Measurements from ENCODE around the gene TNIP2.

TNIP2 gene
- 25.8 to 90.9 (median 53.4) reads per million in 17 experiments for total RNA-seq

GRCh38 chr4:2755821-2756690 lies at the start of gene TNIP2:
Gene TNIP2, minus strand, starts transcription at chr4:2756336. Its CDS starts 47 bp downstream, at chr4:2756289.
- peak; percentile 81 to 95 (median 88) for DNase-seq

DNA sequence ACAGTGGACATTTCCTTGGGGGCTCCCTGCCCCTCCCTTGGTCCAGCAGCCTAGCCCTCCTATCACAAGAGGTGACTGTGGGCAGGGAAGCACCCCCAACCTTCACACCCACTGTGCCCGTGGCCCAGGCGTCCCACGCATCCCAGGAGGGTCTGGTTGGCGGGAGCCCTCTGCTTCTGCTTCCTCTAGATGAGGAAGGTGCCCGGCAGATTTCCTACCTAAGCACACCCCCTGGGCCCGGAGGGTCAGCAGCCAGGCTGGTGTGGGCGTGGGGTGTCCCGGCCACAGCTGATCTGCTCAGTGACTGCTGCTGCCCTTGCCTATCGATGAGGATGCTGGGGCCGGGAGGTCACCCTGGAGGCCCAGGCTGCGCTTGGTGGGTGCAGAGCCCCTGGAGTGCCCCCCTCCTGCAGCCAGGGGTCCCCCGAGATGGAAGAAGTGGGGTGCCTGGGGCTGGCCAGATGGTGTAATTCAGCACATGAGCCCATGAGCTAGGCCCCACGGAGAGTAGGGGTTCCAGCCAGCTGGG lies 48.9 kb upstream of the TNIP2 start:
- DNase-seq, result peak in 2 of 4 experiments; percentile 67 to 72

DNA sequence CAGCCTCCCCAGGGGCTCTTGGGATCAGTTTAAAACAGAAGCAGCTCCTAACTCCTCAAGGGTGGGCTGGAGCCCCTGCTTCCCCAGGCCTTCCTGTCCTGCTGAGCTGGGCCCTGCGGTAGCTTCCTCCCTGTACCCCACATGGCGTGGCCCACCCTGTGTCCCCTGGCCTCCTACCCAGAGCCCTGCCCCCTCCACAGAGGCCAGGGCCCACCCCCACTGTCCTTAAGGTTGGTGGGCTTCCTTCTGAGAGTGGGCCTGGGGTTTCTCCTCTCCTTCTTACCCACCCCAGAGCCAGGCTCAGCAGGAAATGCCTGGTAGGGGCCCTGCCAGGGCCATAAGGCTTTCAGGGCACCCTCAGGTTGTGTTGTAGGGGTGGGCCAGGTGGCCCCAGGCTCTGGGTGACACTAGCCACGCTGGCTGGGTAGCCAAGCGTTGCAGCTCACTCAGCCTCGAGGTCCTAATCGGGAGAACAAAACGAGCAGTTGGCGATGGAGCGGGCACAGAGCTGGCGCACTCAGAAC lies 48.4 kb upstream of the TNIP2 start:
- DNase-seq, result peak in 1 of 4 experiments; percentile 20

DNA sequence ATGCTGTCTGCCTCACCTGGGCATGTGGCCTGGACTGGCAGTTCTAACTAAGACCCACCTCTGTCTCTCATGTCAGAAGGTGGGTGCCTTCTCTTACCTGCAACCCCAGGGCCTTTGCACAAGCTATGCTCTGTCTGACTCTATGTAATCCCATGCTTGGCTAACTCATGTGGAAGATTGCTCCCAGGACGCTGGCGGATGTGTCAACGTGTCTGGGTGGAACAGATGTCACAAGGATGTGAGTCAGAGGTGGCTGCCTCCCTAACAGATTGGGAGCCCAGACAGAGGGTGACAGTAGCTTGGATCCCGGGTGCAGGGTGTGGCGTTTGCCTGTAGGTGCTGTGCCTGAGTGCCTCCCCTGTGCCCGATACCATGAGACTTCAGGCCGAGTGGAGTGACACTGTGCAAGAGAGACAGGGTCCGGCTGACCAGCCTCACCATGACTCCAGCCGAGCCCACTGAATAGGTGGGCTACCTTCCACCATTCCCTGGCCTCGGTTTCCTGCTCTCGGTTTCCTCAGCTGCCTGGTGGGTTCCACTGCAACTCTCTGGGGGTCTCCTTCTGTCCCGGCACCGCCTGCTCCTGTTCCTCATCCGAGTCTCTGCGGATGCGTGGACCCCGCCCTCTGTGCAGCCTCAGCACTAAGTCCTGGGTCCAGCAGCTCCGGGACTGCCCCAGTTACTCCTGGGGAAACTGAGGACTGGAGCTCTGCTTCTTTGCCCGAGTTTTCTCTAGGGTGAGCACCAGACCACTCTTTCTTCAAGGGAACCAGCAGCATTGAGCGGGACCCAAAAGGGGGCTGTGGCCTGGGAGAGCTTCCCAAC lies 47.7 kb upstream of the TNIP2 start:
- peak; percentile 92 to 96 (median 94) for DNase-seq

DNA sequence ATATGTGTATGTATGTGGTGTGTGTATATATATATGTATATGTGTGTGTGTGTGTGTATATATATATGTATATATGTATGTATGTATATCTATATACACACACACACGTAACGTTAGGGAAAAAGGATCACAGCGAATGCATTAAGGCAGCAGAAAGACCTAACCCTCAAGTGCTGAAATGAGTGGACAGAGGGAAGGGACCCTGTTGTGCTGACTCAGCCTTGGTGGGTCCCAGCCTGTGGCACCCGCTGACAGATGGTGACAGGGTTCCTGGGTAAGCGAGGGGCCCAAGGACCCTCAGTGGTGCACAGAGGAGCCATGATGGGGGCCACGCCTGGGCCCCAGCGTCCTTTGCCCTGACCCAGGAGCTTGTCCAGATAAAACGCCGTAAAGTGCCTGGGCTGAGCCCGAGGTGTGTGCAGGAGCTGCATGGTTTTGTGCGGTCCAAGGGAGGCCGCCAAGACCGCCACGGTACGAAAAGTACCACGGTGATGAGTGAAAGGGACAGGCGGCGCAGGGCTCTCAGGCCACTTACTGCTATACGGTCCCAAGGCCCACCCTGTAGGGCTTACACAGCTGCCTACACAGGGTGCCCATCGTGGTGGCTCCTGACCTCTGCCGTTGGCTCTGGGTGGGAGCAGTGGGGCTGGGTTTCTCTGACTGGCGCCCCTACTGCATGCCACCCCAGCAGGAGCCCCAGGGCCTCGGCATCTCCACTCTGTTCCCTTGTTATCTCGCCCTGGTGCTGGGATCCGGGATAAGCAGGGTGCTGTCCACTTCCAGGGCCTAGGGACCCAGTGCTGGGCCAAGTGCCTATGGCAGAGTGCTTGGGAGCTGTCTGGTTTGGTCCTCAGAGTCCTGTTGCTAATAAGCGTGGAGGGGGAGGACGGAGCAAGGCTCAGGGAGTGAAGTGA lies 46.7 kb upstream of the TNIP2 start:
- DNase-seq, result peak in 3 of 4 experiments; percentile 0 to 27 (median 3)

DNA sequence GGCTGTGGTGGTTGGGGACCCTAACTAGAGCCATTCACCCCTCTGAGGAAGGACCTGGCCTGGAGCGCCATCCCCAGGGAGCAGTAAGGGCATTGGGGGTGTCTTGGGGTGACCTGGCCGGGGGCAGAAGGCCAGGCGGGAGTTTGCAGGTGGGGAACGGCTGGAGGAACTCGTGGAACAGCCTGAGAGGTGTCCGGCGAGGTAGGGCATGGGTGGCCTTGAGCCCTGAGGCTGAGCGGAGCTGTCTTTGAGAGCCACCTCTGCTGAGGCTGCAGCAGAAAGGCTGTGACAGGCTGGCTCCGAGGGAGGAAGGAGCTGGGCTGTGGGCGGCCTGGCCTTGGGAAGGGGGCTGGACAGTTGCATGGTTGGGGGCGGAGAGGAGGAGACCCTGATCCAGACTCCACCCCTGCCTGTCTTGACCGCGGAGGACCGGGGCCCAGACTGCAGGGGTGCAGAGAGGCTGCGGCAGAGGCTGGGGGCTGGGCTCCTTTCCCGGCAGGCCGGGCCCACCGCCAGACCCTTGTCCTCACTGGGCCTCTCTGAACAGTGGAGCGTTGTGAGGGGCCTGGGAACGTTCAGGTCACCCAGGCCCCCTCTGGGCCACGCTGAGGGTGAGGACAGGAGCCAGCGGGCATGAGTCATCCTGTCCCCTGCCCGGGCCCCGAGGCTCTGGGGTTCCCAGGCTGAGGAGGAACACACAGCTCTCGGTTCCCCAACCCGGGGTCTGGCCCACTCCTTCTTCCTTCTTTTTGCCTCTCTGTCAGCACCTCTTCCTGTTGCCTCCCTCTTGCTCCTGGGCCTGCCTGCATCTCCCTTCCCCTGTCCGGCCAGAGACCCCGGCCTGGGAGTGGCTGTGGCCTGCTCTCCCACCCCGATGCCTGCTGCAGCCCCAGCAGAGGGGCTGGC lies 44.8 kb upstream of the TNIP2 start:
- peak; percentile 95 to 98 (median 97) for DNase-seq

GRCh38 chr4:2799971-2800690 lies 44.0 kb upstream of the TNIP2 start:
- peak in 3 of 4 experiments; percentile 60 to 73 (median 64) for DNase-seq

DNA sequence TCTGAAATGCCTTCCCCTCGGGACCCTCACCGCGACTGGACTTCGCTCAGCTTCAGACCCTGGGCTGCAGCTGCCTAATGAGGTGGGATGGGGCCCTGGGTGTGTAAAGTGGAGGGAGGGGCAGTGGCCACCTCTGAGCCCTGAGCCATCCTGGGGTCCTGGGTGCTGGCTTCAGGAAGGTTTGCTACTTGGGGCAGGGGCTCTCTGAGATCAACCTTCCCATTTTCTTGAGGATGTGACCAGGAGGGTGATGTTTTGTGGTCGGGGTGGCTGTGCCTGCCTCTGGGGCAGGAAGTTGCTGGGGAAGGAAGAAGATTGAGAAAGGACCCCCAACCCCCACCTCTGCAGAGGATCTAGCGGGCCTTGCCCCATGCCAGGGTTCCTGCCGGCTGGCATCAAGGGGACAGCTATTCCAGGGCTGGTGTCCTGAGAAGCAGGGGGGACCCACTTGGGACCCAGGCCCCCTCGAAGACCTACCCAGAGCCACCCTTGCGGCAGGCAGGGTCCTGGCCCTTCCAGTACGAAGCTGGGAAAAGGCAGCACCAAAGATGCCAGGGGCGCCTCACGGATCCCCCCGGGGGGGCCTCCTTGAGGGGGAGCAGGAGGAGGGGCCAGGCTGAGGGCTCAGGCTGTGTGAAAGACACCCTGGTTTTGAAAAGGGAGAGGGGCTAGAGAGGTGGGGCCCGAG lies 43.2 kb upstream of the TNIP2 start:
- DNase-seq, result peak; percentile 68 to 84 (median 82)

DNA sequence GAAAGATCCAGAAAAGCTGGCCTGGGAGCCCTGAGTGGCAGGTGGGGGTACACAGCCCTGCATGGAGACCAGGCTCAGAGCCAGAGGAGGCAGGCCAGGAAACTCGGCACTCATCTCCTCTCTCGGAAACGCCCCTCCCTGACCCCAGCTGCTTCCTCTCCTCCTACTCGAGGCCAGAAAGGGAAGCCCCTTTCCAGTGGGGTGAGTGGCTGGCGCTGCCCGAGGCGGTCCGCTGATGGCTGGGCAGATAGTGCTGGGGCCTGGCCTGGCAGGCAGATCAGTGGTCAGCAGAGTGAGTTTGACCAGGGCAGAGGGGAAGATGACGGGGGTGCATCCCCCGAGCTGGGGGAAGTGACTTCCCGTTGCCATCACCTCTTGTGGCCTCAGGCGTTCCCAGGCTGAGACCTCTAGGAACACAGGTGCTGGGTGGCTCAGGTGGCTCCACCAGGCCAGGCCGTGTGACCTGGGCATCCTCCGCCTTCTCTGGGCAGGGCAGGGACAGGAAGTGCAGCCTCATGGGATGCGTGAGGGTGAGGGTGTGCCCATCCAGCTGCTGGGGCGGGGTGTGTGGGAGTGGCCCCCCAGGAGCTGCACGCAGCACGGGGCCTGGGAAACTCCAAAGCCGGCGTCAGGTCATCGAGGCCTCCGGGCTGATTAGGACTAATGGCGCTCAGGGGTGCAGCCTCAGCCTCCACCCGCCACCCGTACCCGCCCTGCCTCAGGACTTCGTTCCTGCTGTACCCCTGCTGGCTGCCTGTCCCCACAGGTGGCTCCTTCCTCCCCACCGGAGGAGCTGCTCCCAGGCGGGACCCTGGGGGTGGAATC lies 42.5 kb upstream of the TNIP2 start:
- peak; percentile 91 to 97 (median 94) for DNase-seq

- DNase-seq, result peak in 2 of 4 experiments; percentile 36 to 48
Observed at GRCh38 chr4:2797545-2798305, 41.6 kb upstream of the TNIP2 start.

- DNase-seq, result peak in 1 of 4 experiments; percentile 2
Observed at GRCh38 chr4:2796849-2797544, 40.9 kb upstream of the TNIP2 start.

DNA sequence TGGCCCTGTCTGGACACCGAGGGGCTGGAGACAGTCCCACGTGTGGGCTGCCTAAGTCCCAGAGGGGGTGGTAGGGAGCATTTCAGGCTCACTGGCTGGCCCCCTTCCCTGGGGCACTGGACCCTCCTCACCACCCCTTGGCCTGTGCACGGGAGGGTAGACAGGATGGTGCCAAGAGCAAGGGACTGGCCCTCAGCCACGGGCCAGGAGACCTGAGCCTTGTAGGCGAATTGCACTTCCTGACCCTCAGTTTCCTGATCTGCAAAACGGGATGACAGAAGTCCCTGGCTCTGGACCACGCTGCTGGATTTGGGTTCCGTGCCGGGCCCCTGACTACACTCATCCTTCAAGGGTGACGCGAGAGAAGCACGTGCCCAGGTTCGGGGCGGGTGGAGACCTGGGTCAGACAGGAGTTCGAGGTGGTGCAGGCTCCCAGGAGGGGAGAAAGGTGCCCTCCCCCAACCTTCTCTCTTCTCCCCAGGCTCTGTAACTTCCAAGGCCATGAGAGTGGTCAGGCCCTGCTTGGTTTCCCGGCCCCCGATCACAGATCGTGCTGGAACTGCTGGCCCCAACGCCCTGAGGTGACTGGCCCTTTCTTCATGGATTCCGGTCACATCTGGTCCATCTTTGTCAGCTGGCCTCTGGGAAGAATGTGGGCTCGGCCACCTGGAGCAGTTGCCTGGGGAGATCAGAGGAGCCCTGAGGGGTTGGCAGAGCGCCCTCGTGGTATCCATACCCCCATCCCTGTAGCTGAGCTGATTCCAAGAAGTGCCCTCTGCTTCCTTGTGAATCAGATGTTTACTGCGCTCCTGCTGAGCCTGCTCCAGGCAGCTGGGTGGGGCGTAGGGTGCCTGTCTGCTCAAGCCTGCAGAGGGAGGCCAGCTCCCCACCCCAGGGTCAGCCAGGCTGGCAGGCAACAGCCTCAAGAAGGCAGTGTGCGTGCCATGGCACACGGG lies 40.0 kb upstream of the TNIP2 start:
- peak in 1 of 4 experiments; percentile 43 for DNase-seq

- no peak for DNase-seq
Observed at GRCh38 chr4:2795300-2795892, 39.3 kb upstream of the TNIP2 start.

DNA sequence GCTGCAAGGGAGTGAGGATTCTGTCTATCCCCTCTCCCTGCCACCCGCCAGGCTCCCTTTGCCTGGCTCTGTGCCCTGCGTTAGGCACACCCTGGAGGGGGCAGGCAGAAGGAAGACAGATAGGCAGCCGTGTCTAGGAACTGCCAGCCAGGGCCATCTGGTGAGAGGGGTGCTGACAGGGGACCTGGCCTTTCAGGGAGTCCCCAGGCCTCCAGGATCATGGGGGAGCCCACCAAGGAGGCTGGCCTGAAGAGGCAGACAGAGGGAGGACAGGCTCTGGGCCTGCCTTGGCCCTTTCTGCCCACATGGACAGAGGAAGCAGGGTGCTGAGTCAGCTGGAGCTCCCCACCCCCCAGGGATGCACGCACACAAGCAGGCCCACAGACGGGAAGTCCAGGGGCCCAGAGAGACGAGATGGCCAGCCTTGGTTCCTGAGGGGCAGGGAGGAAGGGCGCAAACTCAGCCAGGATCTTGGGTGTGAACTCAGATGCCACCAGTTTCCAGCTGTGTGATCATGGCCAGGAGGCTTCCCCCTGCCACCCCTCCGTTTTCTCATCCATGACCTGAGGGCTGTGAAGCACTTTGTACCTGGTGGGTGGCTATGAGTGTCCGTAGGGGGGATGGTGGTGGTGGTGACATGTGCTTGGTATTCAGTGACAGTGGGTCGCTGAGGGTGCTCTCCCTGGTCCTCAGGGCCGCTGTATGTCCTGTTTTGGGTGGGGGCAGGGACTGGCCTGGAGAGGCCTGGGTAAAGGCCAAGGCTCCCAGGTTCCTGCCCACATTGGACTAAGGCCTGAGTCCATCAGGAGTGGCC lies 38.6 kb upstream of the TNIP2 start:
- peak; percentile 86 to 93 (median 91) for DNase-seq
